Brain microvascular endothelial cell (primary cell): ENCODE measurements around the gene AK1.

ENCODE experiments used
- DNase-seq: peaks from one replicate; pipeline ENCODE4 v3.0.0-alpha.2; 2020
- H3K27ac ChIP-seq: fragments of 250-450 bp; sonication (Bioruptor Pico); 2 replicates; pipeline ENCODE4 v1.5.1; 2020; ENCODE audit warnings: mild to moderate bottlenecking, moderate library complexity
- H3K27me3 ChIP-seq: fragments of 250-450 bp; sonication (Bioruptor Pico); replicated peaks from 2 replicates; pipeline ENCODE4 v1.5.1; 2020; ENCODE audit warnings: mild to moderate bottlenecking
- H3K36me3 ChIP-seq: fragments of 250-450 bp; sonication (Bioruptor Pico); replicated peaks from 2 replicates; pipeline ENCODE4 v1.5.1; 2020; ENCODE audit warnings: mild to moderate bottlenecking
- H3K4me3 ChIP-seq: 2 replicates; pipeline ENCODE4 v1.5.1; 2011; ENCODE audit warnings: low read depth, mild to moderate bottlenecking, control low read depth, low read length, moderate library complexity
- in situ Hi-C: cut with HindIII; loops from 2 replicates; pipeline ENCODE4 v1.10.0; 2017; ENCODE audit warnings: low sequenced_read_pairs, low pct_ligation_motif_present
- TF ChIP-seq, protein P1 (sequence below): IDR thresholded peaks from 2 replicates; pipeline ENCODE4 v1.5.1; 2011; ENCODE audit warnings: low read depth, mild to moderate bottlenecking, moderate library complexity, low read length, control low read depth, inconsistent platforms; ENCODE audit errors: missing control alignments

The AK1 gene

GRCh38 chr9:127907867-127908659, 30.6 kb upstream of the AK1 start:
- Histone ChIP-seq H3K36me3 (peaks cover 30% of the 10 kb centered on the region), H3K4me3 (no peak overlapping the region), H3K27ac (no peak overlapping the region), H3K27me3 (no peaks in the 10 kb centered on the region)
- no peak for DNase-seq
- in situ Hi-C loops = no loop called here
- TF ChIP-seq, protein P1, sequence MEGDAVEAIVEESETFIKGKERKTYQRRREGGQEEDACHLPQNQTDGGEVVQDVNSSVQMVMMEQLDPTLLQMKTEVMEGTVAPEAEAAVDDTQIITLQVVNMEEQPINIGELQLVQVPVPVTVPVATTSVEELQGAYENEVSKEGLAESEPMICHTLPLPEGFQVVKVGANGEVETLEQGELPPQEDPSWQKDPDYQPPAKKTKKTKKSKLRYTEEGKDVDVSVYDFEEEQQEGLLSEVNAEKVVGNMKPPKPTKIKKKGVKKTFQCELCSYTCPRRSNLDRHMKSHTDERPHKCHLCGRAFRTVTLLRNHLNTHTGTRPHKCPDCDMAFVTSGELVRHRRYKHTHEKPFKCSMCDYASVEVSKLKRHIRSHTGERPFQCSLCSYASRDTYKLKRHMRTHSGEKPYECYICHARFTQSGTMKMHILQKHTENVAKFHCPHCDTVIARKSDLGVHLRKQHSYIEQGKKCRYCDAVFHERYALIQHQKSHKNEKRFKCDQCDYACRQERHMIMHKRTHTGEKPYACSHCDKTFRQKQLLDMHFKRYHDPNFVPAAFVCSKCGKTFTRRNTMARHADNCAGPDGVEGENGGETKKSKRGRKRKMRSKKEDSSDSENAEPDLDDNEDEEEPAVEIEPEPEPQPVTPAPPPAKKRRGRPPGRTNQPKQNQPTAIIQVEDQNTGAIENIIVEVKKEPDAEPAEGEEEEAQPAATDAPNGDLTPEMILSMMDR = no peak

DNA sequence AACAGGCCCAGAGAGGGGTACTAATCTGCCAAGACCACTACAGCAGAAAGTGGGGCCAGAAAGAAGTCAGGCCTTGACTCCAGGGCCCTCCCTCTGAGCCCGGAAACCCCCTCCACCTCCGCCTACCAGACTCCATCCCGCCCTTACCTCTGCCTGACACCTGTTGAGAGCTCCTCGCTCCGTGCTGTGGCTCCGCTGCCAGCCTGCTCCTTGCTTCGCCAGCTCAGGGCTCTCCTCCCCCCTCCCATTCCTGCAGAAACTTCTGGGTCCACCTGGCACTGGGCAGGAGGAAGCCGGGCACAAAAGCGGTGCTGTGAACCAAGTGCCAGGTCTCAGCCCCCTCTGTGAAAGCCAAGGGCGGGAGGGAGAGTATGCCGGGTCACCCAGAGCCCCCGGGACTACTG, 28.3 kb upstream of the AK1 start:
- H3K27ac ChIP-seq = no peak overlapping the region
- H3K36me3 ChIP-seq = peaks cover 8% of the 10 kb centered on the region
- TF ChIP-seq, protein P1 = no peak
- in situ Hi-C loops = no loop called here
- no peak for DNase-seq
- H3K27me3 ChIP-seq = no peaks in the 10 kb centered on the region
- H3K4me3 ChIP-seq = no peak overlapping the region

DNA sequence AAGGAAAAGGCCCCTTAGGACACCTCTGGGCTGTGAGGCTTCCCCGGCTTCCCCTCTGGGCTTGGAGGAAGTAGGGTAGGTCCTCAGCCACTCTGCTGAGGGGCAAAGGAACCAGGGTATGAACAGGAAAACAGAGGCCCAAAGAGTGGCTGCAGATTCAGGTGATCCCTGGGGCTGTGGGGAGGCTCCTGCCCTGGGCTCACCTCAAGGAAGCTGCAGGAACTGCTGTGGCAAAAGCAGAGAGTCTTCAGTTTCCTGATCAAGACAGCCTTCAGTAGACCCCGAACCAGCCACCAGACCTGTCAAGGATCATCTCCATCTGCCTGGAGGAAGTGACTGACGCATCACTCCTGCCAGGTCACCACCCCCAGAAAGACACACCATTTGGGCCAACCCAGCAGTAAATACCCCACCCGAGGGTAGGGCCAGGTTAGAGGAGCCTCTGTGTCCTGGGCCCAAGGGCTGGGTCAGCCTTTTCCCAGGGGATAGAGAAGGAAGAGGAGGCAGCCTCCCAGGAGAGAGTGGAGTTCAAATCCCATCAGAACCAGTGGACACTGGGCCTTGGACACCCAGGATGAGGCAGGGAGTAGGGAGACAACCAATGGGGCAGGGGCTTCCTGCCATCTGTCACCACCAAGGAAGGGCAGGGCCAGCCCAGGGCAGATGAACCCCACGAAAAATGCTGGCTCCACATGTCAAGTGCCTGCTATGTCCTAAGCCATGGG, 27.7 kb upstream of the AK1 start:
- in situ Hi-C loops = no loop called here
- TF ChIP-seq, protein P1 = no peak
- Histone ChIP-seq H3K36me3 (peaks cover 8% of the 10 kb centered on the region), H3K27me3 (no peaks in the 10 kb centered on the region), H3K4me3 (no peak overlapping the region), H3K27ac (no peak overlapping the region)
- DNase-seq = no peak

DNA sequence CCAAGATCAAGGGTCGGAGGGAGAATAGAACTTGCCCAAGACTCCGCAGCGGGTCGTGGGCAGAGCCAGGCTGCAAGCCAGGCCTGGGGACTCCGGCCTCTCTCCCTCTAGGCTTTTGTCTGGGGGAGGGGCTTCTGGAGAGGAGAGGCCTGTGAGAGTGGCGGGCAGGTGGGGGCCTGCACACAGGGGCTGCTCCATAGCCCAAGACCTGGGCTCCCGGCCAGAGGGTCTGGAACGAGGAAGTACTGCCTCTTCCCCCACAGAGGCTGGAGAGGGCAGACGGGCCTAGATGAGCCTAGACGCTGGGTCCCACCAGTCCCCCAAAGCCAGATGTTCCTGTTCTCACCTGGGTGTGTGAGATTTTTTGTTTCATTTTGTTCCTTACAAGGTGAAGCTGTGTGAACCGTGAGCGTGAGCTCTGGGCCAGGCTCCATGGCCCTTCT, 27.1 kb upstream of the AK1 start:
- Histone ChIP-seq H3K27me3 (no peaks in the 10 kb centered on the region), H3K27ac (no peak overlapping the region), H3K4me3 (no peak overlapping the region), H3K36me3 (peaks cover 5% of the 10 kb centered on the region)
- no peak for DNase-seq
- TF ChIP-seq, protein P1 = no peak
- in situ Hi-C loops = no loop called here

- no peak for DNase-seq
- Histone ChIP-seq H3K4me3 (no peak overlapping the region), H3K27ac (no peak overlapping the region), H3K36me3 (peaks cover 4% of the 10 kb centered on the region), H3K27me3 (no peaks in the 10 kb centered on the region)
- in situ Hi-C loops = no loop called here
- TF ChIP-seq, protein P1 = no peak
Observed at GRCh38 chr9:127903557-127904475, 26.3 kb upstream of the AK1 start.
